Heart left ventricle (tissue), 13 donors: ENCODE results near the gene DUSP11.
A peak's percentile ranks its signal among the peaks of the same experiment; 100 is the strongest.

Experiments
- POLR2A ChIP-seq, 2 donors: fragments of 450-650 bp; IDR thresholded peaks; one replicate each; pipeline ENCODE4 v1.6.1; 2017; ENCODE audit warnings: antibody characterized with exemption in 2 of 2, mild to moderate bottlenecking in 2 of 2, moderate library complexity in 2 of 2
- TF ChIP-seq, protein P1 (sequence below), 12 donors: fragments of 200-600 bp; sonication (generic) in 4 of 12; IDR thresholded peaks; one replicate each; pipeline versions ENCODE4 v1.5.0 to v1.8.0; 2018 to 2022; ENCODE audit warnings: antibody characterized with exemption in 12 of 12, mild to moderate bottlenecking in 5 of 12
- donor health status: ischemic (EF 13 %, LVEDD 7.1; RV severe dilation, severe dysfunction).
- donor health status: DM: no; HTN: yes; CAD: no.
- donor health status: DM: no; HTN: no; CAD: no.
- donor health status: ischemic (EF 25% LVEDD 6.9; RV normal size, moderate dysfunction).
- donor health status: ischemic (EF 25% LVEDD 5.7; RV mildly dilated, moderate dysfunction).
- donor health status: ischemic (EF 35%, LVEDD 5.7; RV mildly dilated, moderate dysfunction).
- donor health status: nonischemic (EF 11% LVEDD 7.7; RV severe dilation, severe dysfunction).
- donor health status: DM: yes; HTN: yes; CAD: no.
- donor health status: PGD.
- donor health status: ischemic (EF 29% LVEDD 5.4; RV normal size, mild dysfunction).
- donor health status: nonischemic (EF 23%, LVEDD 6.1; RV moderate dilation, normal function).

- TF ChIP-seq, protein P1, sequence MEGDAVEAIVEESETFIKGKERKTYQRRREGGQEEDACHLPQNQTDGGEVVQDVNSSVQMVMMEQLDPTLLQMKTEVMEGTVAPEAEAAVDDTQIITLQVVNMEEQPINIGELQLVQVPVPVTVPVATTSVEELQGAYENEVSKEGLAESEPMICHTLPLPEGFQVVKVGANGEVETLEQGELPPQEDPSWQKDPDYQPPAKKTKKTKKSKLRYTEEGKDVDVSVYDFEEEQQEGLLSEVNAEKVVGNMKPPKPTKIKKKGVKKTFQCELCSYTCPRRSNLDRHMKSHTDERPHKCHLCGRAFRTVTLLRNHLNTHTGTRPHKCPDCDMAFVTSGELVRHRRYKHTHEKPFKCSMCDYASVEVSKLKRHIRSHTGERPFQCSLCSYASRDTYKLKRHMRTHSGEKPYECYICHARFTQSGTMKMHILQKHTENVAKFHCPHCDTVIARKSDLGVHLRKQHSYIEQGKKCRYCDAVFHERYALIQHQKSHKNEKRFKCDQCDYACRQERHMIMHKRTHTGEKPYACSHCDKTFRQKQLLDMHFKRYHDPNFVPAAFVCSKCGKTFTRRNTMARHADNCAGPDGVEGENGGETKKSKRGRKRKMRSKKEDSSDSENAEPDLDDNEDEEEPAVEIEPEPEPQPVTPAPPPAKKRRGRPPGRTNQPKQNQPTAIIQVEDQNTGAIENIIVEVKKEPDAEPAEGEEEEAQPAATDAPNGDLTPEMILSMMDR (IDR thresholded peaks at IDR 0.05) = peak; percentile 69 to 90 (median 80)
- no peak for TF ChIP-seq POLR2A (IDR thresholded peaks at IDR 0.05)
These were observed 44.1 kb upstream of the DUSP11 start for GRCh38 chr2:73823916-73824523.
